GM12891 (cell line): Measurements from ENCODE around the gene SLC25A12.

Experiments used
- POLR2AphosphoS5 ChIP-seq: IDR thresholded peaks from 2 replicates; pipeline ENCODE4 v1.6.1; 2011; ENCODE audit warnings: low read depth, low read length, control low read depth
- TAF1 ChIP-seq: IDR thresholded peaks from 2 replicates; pipeline ENCODE4 v1.6.1; 2011; ENCODE audit warnings: low read depth, low read length, control low read depth

- TF ChIP-seq POLR2AphosphoS5 = no peak
- no peak for TF ChIP-seq TAF1
Measured at GRCh38 chr2:171771463-171771862, 122.6 kb downstream of the SLC25A12 start.
